Left lobe of liver (tissue), 2 donors: Measurements from ENCODE around the gene BRD1. TPM values are rescaled to one million over a fixed set of nuclear protein-coding genes. Genes with fewer than 3 reads are reported as not detected.

Experiments
- ATAC-seq: fragments of 200-7000 bp; cut with Tn5 transposase; one replicate; pipeline ENCODE4 v1.9.1; 2020; ENCODE audit warnings: mild to moderate bottlenecking, moderate library complexity
- DNase-seq: peaks from one replicate; pipeline ENCODE4 v3.0.0-alpha.2; 2020; ENCODE audit warnings: low spot score
- total RNA-seq: library from RNA; stranded (reverse); gene quantifications from one replicate; pipeline ENCODE4 v1.2.1, GENCODE V29; 2021
- donor health status: DM: no; HTN: no; CAD: no; lungs with moderate emphysema.
- donor health status: DM: no; HTN: yes; CAD: no.

Gene BRD1
- total RNA-seq, 1 donor from 2014 or later: 17.9 TPM

DNA sequence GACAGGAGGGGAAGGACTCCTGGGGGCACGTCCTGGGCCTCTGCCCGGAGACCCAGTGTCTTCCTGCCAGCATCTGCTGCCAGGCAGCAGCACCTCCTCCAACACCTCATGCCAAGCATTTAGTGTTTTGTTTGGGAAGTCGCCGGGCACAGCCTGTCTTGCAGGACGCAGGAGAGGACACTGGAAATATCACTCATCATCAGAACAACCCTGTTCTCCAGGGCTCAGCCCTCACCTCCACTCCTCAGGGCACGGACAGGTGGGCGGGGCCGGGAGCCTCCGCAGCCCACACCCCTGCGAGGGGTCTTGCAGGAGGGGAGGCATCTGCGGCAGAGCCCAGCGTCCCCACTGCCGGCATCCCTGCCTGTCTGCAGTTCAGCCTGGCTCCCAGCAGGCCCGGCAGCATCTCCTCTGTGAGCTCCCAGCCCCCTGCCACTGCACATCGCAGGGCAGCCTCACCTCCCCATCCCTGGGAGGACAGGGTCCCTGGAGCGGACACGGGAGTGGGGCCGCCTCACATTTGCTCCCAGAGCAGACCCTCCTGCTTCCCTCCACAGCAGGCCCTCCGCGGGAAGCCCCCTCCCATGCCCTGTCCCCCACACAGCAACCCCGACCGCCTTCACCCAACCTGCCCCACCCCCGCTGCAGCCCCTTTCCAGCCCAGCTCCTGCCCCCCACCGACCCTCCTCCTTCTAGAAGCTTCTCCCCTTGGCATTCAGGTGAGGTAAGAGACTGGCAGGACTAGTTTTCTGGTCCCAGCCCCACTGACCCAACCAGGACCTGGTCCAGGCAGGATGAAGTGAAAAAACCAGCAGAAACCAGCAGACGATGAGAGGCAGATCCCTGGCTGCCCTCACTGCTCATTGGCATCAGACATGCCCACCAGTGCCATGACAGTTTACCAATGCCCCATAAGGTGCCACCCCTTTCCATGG is 72.7 kb downstream of the BRD1 start:
- ATAC-seq (no peak), DNase-seq (no peak)

DNA sequence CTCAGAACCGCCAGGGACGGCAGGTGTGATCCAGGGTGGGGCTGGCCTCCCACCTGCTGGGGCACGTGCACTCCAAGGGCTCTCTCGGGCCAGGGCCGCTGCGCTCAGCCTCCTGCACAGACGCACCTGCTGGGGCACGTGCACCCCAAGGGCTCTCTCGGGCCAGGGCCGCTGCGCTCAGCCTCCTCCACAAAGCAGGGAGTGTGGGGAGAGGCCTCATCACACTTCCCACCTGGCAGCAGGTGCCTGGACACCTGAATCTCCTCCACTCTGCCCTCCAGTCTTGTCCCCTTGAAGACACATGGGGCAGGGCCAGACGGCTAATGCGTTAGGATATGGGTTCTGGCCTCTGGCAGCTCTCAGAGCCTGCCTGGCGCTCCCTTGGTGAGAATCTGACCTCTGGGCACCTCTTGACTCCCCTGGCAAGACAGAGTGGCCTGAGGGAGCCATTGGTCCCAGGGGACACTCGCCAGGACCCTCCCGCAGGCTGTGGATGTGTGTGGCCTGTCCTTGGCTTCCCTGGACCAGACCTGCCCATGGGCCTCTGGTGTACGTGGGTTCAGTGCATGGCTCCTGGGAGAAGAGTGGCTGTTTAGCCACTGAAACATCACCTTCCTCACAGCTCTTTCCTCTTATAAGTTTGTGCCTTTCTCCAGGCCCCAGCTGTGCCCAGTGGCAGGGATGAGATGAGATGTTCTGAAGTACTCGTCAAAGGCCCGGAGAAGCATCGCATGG is 73.5 kb downstream of the BRD1 start:
- ATAC-seq: no peak

DNA sequence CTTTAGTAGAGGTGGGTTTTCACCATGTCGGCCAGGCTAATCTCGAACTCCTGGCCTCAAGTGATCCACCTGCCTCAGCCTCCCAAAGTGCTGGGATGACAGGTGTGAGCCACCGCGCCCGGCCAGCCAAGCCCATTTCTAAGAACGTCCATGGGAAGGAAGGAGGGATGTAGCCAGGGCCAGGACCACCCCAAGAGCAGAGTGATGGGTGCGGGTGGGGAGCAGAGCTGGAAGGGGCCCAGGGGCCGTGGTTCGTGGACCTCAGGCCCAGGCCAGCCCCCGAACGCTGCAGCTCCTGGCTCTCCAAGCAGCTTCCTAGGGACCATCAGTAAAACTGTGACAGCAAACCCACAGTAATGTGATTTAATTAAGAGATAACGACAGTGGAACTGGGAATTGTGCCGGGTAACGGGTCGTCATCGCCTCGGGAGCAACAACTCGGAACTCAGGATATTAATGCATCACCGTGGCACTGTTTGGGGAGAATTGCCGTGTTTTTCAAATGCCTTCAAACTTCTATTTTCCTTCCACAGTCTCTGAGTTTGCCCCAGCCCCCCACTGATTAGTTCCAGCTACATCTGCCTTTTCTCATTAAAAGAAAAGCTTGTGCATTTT is 74.3 kb downstream of the BRD1 start:
- DNase-seq (no peak), ATAC-seq (no peak)

More for the DNA sequence above, 73.5 kb downstream of the BRD1 start:
- no peak for DNase-seq

DNA sequence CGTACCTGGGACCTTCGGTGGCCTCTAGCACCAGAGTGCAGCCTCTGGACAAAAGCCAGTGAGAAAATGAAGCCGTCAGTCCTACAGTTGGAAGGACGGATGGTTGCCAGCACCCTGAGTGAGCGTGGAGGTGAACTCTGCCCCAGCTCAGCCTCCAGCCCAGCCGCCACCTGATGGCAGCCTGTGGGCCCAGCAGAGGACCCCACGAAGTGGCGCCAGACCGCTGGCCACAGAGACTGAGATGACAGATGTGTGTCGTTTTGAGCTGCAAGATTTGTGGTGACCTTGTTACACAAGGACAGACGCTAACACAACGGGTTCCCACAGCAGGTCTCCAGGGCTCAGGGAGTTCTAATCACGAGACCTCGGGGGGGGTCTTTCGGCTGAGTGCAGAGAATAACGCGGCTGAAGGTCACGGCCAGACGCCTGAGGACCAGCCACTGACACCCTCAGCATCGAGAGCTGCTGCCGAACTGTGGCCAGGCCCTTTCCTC is 75.0 kb downstream of the BRD1 start:
- DNase-seq (no peak), ATAC-seq (no peak)

DNA sequence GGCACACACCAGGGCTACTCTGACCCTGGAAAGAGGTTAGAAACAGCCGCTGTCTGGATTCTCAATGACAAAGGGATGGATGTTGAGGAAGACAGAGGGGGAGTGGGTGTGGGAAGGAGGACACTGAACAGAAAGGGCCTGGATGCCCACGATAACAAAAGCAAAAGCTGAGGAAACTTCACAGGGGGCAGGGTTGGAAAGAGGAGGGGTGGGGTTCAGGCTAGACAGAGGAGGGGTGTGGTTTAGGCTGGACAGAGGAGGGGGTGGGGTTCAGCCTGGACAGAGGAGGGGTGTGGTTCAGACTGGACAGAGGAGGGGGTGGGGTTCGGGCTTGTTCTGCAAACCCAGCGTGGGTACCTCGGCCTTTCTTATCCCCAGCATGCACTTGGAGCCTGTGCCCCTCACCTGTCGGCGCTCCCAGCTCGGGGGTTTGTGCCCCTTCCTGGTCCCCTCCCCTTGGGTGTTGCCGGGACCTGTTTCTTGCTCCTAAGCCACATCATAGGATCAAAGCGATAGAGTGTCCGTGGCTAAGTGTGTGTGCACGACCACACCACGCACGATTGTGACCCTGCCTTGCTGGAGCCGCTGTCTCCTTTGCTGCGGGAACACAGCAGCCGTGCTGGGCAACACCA is 75.6 kb downstream of the BRD1 start:
- DNase-seq: no peak
- ATAC-seq: no peak

DNA sequence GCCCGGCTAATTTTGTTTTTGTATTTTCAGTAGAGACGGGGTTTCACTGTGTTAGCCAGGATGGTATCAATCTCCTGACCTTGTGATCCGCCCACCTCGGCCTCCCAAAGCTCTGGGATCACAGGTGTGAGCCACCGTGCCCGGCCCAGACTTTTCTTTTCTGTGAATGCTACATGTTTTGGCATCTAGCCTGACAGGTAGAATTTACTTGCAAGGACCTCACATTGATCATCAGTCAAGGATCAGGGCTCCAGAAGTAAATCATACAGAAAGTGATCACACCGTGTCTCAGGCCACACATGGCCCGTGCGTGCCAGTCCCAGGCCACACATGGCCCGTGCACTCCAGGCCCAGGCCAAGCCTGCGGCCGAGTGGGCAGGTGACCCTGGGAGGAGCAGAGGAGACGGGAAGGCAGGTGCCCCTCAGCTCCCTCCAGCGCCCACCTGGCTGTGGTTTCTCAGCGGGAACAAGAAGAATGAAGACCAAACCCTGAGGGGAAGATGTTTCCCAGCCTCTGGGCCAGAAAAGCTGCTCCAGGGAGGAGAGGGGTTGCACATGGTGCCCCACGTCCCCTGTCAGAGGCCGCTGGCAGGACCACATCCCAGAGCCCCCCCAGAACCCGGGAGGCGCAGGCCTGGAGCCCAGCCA is 76.2 kb downstream of the BRD1 start:
- ATAC-seq: no peak
- DNase-seq: peak; percentile 37

DNA sequence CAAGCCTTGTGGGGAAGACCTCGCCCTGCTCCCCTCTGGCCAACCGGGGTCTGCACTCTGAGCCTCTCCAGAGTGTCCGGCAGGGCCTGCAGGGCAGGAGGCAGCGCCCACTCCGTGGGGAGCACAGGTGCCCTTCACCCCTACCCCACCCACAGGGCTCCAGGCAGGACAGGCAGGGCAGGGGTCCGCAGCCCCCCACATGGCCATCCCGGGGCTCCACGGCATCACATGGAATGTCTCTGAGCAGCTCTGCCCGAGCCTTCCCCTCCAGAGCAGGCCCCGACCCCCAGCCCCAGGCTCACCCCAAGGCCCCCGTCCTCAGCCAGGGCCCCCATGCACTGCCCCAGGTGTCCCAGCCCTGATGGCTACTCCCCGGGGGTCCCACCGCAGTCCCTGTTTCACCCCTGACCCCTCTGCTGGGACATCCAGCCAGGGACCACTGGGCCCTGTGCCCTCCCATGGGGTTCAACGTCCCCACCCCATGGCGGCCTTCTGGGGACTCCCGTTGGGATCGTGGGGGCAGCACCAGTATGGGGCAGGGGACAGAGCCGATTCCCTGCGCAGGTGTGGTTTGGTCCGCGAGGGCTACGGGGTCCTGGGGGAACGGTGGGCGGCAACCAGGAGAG is 77.7 kb downstream of the BRD1 start:
- DNase-seq: peak; percentile 35
- no peak for ATAC-seq

DNA sequence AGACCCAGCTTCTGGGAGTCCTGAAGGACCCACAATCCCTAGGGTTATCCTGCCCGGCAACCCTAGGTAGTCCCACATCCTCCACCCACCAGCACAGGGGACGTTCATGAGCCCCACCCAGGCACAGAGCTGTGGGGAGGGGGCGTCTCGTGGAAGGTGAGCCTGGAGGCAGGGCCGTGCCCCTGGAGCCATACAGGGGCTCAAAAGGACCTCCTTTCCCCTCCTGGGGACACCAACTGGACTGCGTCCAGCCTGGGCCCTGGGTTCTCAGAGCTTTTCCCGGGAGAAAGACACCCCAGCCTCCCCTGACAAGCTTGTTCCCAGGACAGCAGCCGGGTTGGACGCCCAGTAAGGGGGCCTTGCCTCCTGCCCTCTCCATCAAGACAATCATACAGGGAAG is 78.4 kb downstream of the BRD1 start:
- ATAC-seq (no peak), DNase-seq (no peak)

DNA sequence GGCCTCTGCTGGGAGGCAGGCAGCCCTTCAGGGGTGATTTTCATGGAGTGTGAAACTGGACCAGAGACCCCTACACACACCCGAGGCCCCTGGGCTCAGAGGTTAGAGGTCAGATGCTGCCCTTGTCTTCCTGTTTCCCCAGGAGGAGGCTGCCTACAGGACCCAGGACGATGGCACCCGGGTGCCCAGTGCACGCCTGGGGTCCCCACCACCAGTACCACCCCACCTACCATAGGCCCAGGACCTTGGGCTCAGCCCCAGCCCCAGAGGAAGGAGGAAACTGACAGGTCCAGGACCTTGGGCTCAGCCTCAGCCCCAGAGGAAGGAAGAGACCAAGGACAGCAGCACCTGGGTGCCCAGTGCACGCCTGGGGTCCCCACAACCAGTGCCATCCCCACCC is 79.2 kb downstream of the BRD1 start:
- DNase-seq: no peak
- no peak for ATAC-seq

DNA sequence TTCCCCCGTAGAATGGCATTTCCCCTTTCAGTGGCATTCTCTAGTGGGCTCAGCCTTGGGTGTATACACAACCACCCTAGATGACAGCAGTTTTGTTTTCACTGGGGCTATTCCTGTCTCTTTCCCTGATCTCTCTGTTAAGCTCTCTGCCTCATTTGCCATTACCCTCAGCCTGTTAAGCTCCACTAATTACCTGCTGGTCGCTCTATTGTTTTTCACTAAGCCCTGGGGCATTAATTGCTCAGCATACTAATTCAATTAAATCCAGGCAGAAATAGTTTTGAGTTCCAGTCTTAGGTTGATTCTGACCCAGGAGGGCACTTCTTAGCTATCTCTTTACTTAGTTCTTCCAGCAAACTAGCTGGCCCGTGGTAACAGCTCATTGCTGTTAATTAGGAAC is 80.0 kb downstream of the BRD1 start:
- ATAC-seq (no peak), DNase-seq (no peak)

DNA sequence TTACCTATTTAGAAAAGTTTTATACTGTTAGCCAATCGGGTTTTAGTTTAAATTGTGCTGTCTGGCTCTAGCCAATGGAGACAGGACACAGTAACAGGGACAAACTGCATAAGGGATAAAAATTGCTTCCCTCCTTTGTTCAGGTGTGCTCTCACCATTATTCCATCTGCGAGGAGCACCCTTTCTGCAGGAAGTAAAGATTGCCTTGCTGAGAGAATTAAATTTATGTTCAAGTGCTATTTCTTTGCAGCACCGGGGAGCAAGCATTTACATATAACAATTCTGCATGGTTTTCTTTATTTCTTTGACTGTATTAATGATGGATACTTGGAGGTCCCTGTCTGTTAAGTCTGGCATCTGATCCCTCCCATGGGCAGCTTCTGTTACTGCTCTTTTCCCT is 80.5 kb downstream of the BRD1 start:
- DNase-seq (no peak), ATAC-seq (no peak)

DNA sequence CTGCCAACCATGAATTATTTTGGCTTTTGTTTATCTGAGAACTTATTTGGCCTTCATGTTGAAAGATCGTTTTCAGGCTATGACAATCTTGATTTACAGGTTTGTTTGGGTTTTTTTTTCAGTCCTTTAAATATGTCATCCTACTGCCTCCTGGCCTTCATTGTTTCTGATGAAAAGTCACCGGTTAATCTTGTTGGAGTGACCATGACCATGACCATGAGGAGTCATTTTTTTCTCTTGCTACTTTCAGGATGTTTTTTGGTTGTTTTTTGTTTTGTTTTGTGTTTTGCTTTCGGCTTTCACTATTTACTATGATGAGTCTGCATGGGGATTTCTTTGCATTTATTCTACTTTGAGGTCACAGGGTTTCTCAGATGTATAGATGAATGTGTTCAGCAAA is 81.6 kb downstream of the BRD1 start:
- DNase-seq (no peak), ATAC-seq (no peak)

DNA sequence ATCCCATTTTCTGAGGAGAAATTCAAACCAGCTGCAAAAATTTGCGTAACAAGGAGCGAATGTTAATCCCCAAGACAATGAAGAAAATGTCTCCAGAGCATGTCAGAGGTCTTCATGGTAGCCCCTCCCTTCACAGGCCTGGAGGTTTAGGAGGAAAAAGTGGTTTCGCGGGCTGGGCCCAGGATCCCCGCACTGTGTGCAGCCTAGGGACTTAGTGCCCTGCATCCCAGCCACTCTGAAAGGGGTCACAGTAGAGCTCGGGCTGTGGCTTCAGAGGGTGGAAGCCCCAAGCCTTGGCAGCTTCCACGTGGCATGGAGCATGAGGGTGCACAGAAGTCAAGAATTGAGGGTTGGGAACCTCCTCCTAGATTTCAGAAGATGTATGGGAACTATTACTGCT is 87.4 kb downstream of the BRD1 start:
- no peak for DNase-seq

DNA sequence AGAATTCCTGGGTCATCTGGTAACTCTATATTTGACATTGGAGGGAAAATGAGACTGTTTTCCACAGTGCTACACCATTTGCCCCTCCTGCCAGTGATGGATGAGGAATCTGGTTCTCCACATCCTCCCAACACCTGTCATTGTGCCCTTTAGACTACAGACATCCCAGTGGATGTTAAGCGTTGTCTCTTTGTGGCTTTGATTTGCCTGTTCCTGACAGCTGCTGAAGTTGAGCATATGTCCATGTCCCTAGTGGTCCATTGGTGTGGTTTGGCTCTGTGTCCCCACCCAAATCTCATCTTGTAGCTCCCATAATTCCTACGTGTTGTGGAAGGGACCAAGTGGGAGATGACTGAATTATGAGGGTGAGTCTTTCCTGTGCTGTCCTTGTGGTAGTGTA is 88.5 kb downstream of the BRD1 start:
- ATAC-seq (no peak), DNase-seq (no peak)

More for the DNA sequence above, 87.4 kb downstream of the BRD1 start:
- ATAC-seq: no peak

DNA sequence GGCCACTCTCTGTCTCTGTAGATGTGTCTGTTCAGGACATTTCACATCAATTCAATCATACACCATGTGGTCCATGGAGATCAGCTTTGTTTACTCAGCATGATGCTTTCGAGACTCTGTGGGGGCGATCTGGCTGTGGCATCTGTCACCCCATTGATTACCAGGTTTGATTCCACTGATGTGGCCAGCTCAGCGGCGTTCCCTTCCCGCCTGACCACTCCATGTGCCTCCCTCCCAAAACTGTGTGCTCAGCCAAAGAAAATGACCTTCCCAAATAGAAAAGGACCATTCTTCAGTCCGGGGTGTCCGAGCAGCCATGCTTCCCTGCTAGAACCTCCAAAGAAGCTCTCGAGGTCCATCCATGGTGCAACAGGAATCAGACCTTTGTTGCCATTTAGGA is 89.1 kb downstream of the BRD1 start:
- ATAC-seq: no peak
- DNase-seq: no peak

DNA sequence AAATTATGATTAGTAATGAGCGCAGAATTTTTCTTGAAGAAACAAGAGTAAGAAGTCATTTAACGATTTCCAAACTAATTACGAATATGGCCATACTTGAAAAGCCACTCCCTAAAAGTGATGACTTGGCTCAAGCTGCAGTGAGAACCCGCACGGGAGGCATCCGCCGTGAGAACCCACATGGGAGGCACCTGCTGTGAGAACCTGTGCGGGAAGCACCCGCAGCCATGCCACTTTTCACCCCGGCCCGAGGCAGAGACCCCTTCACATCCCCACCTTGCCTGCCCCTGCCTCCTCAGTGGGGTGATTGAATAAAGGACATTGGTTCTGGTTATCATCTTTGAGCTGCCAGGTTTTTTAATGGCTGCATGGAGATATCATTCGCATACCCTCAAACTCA is 89.7 kb downstream of the BRD1 start:
- no peak for ATAC-seq
- no peak for DNase-seq

DNA sequence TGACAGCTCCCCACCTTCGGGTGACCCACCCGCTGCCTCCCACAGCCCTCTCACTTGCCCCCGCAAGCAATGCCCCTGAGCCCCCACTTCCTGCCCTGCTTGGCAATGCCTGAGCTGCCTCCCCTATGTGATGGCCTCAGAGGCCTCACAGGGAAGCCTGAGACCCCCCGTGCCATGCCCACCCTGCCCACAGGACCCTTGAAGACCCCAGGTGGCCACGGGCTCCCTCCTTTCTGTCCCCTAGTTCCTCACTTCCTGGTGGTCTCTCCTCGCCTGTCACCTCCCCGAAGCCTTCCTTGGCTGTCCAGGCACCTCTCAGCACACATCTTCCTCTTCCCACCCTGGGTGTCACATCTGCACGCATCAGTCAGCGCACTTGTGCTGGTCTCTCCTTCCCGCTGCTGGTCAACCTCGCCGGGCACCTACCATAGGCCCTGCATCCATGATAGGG is 90.5 kb downstream of the BRD1 start:
- DNase-seq (no peak), ATAC-seq (no peak)

DNA sequence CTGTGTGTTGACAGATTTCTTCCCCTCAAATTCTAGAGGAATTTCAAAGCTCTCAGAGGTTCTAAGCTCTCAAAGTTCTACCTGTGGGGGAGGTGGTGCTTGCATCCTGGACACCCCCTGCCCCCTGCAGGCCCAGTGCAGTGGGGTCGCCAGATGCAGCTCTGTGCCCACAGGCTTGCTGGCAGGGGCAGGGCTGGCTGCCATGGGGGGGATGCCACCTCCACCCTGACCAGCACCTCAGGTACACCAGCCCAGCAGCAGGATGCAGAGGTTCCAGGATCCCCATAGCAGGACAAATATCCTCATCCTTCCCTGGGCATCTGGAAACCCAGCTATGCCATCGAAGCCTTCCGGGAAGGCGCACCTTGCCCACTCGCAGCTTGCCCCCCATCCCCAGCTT is 91.1 kb downstream of the BRD1 start:
- ATAC-seq (no peak), DNase-seq (no peak)

DNA sequence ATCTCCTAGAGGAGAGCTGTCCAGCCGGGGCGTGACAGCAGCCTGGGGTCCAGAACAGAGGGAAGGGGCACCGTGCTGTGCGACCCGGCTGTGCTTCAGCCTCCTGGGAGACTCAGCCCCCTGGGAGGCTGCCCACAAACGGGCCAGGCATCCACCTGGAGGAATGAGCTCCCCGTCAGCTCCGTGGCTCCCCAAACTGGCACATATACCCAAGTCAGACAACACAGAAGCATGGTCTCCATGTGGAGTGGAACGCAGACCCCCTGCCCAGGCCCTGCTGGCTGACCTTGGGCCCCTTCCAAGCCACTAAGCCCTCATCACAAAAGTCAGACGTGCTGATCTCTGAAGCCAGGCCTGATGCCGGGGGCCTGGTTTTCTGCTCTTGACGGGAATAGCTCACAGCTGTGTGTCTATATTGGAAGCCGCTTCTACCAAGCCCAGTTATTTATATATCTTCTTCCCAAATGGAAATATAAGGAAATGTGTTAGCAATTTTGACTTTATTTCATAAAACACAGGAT is 91.7 kb downstream of the BRD1 start:
- DNase-seq: no peak
- ATAC-seq: no peak

DNA sequence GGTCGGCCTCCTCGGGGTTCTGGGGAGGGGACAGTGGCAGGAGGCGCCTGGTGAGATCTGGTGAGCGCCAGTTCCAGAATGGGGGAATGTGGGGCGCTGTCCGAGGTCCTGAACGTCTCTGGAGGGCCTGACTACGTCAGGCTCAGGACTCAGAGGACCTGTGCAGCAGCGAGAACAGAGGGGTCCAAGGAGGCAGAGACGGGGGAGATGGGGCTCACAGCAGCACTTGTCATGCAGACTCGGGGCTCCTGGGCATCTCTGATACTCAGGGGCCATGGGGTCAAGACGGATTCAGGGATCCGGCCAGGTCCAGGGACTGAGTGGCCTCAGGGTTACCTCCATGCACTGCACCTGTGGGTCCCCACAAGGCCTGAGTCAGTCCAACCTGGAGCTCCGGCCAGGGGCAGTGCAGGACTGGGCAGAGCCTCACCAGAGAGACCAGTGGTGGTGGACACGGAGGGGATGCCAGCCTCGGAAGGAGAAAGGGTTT is 92.2 kb downstream of the BRD1 start:
- peak; percentile 22 for ATAC-seq
- DNase-seq: no peak
